ENCODE measurements around the gene RSPH4A.

RSPH4A gene

DNA sequence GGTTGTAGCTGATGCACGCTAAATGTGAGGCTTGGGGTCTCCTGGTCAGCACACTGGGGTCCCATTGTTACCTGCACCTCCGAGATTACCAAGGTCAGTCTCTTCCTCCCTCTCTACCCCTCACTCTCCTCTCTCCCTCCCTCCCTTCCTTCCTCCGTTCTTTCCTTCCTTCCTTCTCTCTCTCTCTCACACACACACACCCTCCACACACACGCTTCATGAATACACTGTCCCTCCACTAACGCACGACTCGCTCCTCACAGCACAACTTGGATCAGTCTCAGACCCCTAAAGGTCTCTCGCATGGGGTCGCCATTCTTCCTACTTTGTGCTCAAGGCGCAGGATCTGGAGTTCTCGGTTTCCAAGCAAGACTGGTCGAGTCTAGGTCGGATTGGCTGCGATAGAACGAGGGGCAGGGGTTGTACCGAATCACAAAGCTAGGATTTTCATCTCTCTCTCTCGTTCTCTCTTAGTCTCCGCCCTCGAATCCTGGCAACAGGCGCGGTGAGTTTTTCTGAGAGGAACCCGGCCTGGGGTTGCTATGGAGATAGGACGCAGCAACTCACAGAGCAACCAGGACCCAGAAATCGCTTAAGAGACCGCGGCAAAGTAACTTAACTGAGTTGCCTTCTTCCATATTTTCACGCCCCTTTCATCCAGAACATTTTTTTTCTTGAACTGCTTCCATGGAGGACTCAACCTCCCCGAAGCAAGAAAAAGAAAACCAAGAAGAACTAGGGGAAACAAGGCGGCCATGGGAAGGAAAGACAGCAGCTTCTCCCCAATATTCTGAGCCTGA lies at the start of gene RSPH4A:
TSS of gene RSPH4A (plus strand) at position 543 of the 800 bp plus-strand sequence. CDS start at position 688, 145 bp downstream.
- no peaks in the 10 kb centered on the region for H3K79me2 ChIP-seq (ENCODE audit: control insufficient read depth, low read length)
- H3K27ac ChIP-seq (ENCODE audit: low read depth, low read length) = no peak within 1 kb of the TSS
- no peaks in the 10 kb centered on the region for H3K9me2 ChIP-seq (replicated peaks; ENCODE audit: control insufficient read depth, low read length)
- H3K4me3 ChIP-seq (ENCODE audit: low read length) = peak within 1 kb of the TSS; percentile 85
- peak within 1 kb of the TSS; percentile 84 for H3K4me2 ChIP-seq (ENCODE audit: low read length)
- peaks cover 15% of the 10 kb centered on the region for H3K27me3 ChIP-seq (ENCODE audit: control insufficient read depth, low read length)
- H4K20me1 ChIP-seq (ENCODE audit: control insufficient read depth, insufficient read depth, low read depth, low read length) = no peaks in the 10 kb centered on the region
- no peaks in the 10 kb centered on the region for H3K9me3 ChIP-seq (ENCODE audit: control insufficient read depth, insufficient read depth, low read length)
- no peaks in the 10 kb centered on the region; the same call in 1 of the 2 replicates for H3F3A ChIP-seq (ENCODE audit: control insufficient read depth, insufficient read depth)
- TF ChIP-seq, protein P1, sequence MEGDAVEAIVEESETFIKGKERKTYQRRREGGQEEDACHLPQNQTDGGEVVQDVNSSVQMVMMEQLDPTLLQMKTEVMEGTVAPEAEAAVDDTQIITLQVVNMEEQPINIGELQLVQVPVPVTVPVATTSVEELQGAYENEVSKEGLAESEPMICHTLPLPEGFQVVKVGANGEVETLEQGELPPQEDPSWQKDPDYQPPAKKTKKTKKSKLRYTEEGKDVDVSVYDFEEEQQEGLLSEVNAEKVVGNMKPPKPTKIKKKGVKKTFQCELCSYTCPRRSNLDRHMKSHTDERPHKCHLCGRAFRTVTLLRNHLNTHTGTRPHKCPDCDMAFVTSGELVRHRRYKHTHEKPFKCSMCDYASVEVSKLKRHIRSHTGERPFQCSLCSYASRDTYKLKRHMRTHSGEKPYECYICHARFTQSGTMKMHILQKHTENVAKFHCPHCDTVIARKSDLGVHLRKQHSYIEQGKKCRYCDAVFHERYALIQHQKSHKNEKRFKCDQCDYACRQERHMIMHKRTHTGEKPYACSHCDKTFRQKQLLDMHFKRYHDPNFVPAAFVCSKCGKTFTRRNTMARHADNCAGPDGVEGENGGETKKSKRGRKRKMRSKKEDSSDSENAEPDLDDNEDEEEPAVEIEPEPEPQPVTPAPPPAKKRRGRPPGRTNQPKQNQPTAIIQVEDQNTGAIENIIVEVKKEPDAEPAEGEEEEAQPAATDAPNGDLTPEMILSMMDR (IDR thresholded peaks at IDR 0.05; ENCODE audit: low read depth, low read length, poor library complexity, severe bottlenecking) = peak; percentile 34
- TF ChIP-seq EZH2phosphoT487 (IDR thresholded peaks at IDR 0.05; ENCODE audit: borderline replicate concordance, low read length) = no peak
- no peaks in the 10 kb centered on the region for H3K36me3 ChIP-seq (ENCODE audit: control insufficient read depth, low read length)
- peaks cover 17% of the 10 kb centered on the region for H3K4me1 ChIP-seq (ENCODE audit: control insufficient read depth, low read length)

DNA sequence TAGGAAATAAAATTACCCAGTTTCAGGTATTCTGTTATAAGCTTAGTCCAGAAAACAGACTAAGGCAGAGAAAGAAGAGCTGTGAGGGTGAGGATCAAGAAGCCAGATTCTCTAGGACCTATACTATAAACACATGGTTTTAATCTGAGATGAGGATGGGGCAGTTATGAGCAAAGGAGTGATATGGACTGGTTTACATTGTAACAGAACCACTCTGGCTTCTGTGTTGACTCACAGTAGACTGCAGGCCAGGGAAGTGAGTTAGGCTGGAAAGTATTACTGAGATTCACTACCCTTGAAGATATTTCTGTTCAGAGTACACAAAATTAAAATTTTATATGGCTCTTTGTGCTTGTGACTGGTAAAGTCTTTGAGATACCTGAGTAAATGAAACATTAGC lies 48.2 kb upstream of the RSPH4A start:
- peaks cover 30% of the 10 kb centered on the region for H3K4me1 ChIP-seq (ENCODE audit: control insufficient read depth, low read length)
- H4K20me1 ChIP-seq (ENCODE audit: control insufficient read depth, insufficient read depth, low read depth, low read length) = peaks cover 6% of the 10 kb centered on the region
- TF ChIP-seq EZH2phosphoT487 (IDR thresholded peaks at IDR 0.05; ENCODE audit: borderline replicate concordance, low read length) = no peak
- TF ChIP-seq, protein P1 (IDR thresholded peaks at IDR 0.05; ENCODE audit: low read depth, low read length, poor library complexity, severe bottlenecking) = no peak
- no peak overlapping the region for H3K27ac ChIP-seq (ENCODE audit: low read depth, low read length)
- H3K9me2 ChIP-seq (replicated peaks; ENCODE audit: control insufficient read depth, low read length) = no peaks in the 10 kb centered on the region
- peaks cover 34% of the 10 kb centered on the region for H3K79me2 ChIP-seq (ENCODE audit: control insufficient read depth, low read length)
- no peak overlapping the region for H3K4me3 ChIP-seq (ENCODE audit: low read length)
- no peaks in the 10 kb centered on the region for H3K9me3 ChIP-seq (ENCODE audit: control insufficient read depth, insufficient read depth, low read length)
- H3K36me3 ChIP-seq (ENCODE audit: control insufficient read depth, low read length) = peaks cover 10% of the 10 kb centered on the region
- H3K27me3 ChIP-seq (ENCODE audit: control insufficient read depth, low read length) = peaks cover 25% of the 10 kb centered on the region
- H3F3A ChIP-seq (ENCODE audit: control insufficient read depth, insufficient read depth) = no peaks in the 10 kb centered on the region; the same call in 1 of the 2 replicates
- no peak overlapping the region for H3K4me2 ChIP-seq (ENCODE audit: low read length)

DNA sequence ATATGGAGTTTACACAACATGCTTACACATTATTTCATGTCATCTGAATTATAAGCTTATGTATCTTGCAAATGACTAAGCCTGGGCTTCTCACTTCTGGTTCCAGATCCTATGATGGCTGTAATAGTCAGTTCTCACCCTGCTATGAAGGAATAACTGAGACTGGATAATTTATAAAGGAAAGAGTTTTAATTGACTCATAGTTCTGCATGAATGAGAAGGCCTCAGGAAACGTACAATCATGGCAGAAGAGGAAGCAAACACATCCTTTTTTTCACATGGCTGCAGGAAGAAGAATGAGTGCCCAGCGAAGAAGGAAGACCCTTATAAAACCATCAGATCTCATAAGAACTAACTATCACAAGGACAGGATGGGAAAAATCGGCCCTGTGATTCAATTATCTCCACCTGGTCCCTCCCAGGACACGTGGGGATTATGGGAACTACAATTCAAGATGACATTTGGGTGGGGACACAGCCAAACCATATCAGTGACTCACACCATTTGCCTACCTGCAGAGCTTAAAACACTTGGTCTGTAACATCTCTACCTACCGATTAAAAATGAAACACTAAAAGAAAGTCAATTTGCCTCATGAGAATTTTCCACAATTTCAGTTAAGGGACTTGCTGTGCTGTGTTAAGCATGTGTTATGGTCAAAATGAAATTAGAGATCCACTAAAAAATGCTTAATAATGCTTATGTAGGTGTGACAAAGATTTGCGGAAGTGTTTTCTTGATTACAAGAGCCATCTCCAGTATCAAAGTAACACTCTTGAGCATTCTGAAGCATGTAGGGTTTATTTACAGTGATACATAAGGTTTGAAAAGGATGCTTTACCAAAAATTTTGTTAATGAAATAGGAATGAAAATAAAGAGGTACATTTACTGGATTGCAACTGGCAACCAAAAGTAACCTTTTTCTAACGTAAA lies 47.2 kb upstream of the RSPH4A start:
- Histone ChIP-seq H3K4me2 (ENCODE audit: low read length) (peak overlapping the region; percentile 75), H3K9me3 (ENCODE audit: control insufficient read depth, insufficient read depth, low read length) (no peaks in the 10 kb centered on the region), H3K4me3 (ENCODE audit: low read length) (peak overlapping the region; percentile 96), H3K36me3 (ENCODE audit: control insufficient read depth, low read length) (peaks cover 18% of the 10 kb centered on the region), H3K9me2 (replicated peaks; ENCODE audit: control insufficient read depth, low read length) (no peaks in the 10 kb centered on the region), H3K79me2 (ENCODE audit: control insufficient read depth, low read length) (peaks cover 44% of the 10 kb centered on the region), H3F3A (ENCODE audit: control insufficient read depth, insufficient read depth) (no peaks in the 10 kb centered on the region; the same call in 1 of the 2 replicates), H4K20me1 (ENCODE audit: control insufficient read depth, insufficient read depth, low read depth, low read length) (peaks cover 7% of the 10 kb centered on the region), H3K27ac (ENCODE audit: low read depth, low read length) (no peak overlapping the region), H3K4me1 (ENCODE audit: control insufficient read depth, low read length) (peaks cover 39% of the 10 kb centered on the region), H3K27me3 (ENCODE audit: control insufficient read depth, low read length) (peaks cover 21% of the 10 kb centered on the region)
- TF ChIP-seq EZH2phosphoT487 (IDR thresholded peaks at IDR 0.05; ENCODE audit: borderline replicate concordance, low read length) = no peak
- TF ChIP-seq, protein P1 (IDR thresholded peaks at IDR 0.05; ENCODE audit: low read depth, low read length, poor library complexity, severe bottlenecking) = no peak
